OCI-LY3 (cell line): Measurements from ENCODE around the gene TTC22.

ENCODE experiments used
- EZH2phosphoT487 ChIP-seq: fragments of 200-600 bp; shearing (Covaris generic); IDR thresholded peaks from 2 replicates; pipeline ENCODE4 v1.6.1; 2018; ENCODE audit warnings: antibody characterized with exemption, mixed run types, low read depth
- TF ChIP-seq, protein P1 (sequence below): fragments of 200-600, 300-600 bp; sonication (generic); IDR thresholded peaks from 2 replicates; pipeline ENCODE4 v1.5.1; 2014; ENCODE audit warnings: antibody characterized with exemption, low read length, low read depth

GRCh38 chr1:54804471-54805132, 3.5 kb upstream of the TTC22 start:
- TF ChIP-seq, protein P1, sequence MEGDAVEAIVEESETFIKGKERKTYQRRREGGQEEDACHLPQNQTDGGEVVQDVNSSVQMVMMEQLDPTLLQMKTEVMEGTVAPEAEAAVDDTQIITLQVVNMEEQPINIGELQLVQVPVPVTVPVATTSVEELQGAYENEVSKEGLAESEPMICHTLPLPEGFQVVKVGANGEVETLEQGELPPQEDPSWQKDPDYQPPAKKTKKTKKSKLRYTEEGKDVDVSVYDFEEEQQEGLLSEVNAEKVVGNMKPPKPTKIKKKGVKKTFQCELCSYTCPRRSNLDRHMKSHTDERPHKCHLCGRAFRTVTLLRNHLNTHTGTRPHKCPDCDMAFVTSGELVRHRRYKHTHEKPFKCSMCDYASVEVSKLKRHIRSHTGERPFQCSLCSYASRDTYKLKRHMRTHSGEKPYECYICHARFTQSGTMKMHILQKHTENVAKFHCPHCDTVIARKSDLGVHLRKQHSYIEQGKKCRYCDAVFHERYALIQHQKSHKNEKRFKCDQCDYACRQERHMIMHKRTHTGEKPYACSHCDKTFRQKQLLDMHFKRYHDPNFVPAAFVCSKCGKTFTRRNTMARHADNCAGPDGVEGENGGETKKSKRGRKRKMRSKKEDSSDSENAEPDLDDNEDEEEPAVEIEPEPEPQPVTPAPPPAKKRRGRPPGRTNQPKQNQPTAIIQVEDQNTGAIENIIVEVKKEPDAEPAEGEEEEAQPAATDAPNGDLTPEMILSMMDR, result no peak
- TF ChIP-seq EZH2phosphoT487, result no peak
